ENCODE data around the gene CBLN3. TPM values are rescaled to one million over a fixed set of nuclear protein-coding genes. Genes with fewer than 3 reads are reported as not detected.
"Not testable (repeated sequence)": the region's sequence is repeated elsewhere in the genome, so short reads cannot be mapped to it uniquely, and the experiment has no call there.

The CBLN3 gene
- total RNA-seq, 1 experiment from 2014 or later = 1.1 TPM

DNA sequence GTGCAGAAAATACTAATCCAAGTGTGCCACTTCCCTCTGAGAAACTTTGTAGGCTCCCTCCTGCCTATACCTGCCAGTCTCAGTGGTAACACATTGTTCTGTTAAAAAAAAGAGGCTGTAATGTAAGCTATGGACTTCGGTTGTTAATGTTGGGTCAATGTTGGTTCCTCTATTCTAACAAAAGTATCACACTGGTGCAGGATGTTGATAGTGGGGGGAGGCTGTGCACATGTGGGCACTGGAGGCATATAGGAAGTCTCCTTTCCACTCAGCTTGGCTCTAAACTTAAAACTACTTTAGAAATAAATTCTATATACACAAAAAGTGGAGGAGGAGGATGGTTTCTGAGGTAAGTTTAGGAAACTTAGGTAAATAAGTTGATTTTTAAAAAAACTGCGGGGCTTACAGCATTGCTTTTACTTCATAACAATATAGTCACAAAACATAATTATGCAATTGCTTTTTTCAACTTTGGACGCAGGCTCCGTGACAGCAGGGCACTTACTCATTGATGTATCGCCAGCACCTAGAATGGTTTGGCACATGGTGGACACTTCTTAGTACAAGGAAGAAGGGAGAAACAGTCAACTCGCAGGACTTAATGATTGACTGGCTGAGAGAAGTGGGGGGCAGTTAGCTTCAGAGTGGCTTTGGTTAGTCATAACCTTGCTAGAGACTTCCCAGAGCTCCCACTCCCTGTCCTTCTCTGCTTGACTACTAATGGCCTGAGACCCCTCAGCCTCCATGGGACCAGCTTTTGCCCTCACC lies 38.6 kb downstream of the CBLN3 start:
- Histone ChIP-seq H3K27ac (ENCODE audit: low read length) (no peak overlapping the region), H3K9me3 (ENCODE audit: low read length) (no peaks in the 10 kb centered on the region), H3K36me3 (ENCODE audit: insufficient read depth, low read length) (no peaks in the 10 kb centered on the region), H3K27me3 (ENCODE audit: low read length) (no peaks in the 10 kb centered on the region), H3K4me2 (ENCODE audit: low read depth, low read length, poor library complexity, severe bottlenecking) (no peak overlapping the region), H3K4me1 (ENCODE audit: low read length) (peaks cover 8% of the 10 kb centered on the region), H3K9me2 (replicated peaks; ENCODE audit: insufficient read depth, low read length) (no peaks in the 10 kb centered on the region), H4K20me1 (ENCODE audit: insufficient read depth, low read depth, low read length) (no peaks in the 10 kb centered on the region; the same call in 1 of the 2 replicates), H3K4me3 (ENCODE audit: low read length) (no peak overlapping the region), H3K9ac (ENCODE audit: low read length) (no peak overlapping the region), H3K79me2 (ENCODE audit: low read length) (no peaks in the 10 kb centered on the region), H2AFZ (ENCODE audit: low read length) (no peak overlapping the region)
- no peak for DNase-seq

DNA sequence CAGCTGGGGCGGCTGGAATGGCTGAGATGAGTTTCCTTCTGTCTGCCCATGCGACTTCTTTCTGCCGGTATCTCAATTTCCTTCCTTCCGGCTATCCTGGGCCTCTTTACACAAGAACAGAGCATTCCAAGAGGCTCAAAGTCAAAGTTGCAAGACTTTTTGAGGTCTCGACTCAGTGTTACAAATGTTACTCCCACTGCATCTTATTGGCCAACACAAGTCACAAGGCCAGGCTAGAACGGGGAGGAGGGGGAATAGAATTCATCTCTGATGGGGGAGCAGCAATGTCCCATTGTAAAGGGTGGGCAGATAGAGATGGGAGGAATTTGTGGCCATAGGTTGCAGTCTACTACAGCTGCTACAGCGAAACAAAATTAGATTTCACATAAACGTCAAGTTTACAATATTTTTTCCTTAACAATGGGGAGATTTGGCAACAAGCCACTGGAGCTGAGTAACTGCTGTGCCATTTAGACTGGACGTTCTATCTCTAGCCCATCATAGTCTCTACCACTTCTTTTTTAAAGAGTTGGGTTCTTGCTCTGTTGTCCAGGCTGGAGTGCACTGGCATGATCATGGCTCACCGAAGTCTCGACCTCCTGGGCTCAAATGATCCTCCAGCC lies 40.1 kb downstream of the CBLN3 start:
- Histone ChIP-seq H3K9me2 (replicated peaks; ENCODE audit: insufficient read depth, low read length) (no peaks in the 10 kb centered on the region), H3K36me3 (ENCODE audit: insufficient read depth, low read length) (no peaks in the 10 kb centered on the region), H3K27me3 (ENCODE audit: low read length) (no peaks in the 10 kb centered on the region), H3K4me2 (ENCODE audit: low read depth, low read length, poor library complexity, severe bottlenecking) (no peak overlapping the region), H3K9ac (ENCODE audit: low read length) (no peak overlapping the region), H3K4me3 (ENCODE audit: low read length) (no peak overlapping the region), H2AFZ (ENCODE audit: low read length) (no peak overlapping the region), H3K4me1 (ENCODE audit: low read length) (peaks cover 8% of the 10 kb centered on the region), H3K27ac (ENCODE audit: low read length) (no peak overlapping the region), H3K79me2 (ENCODE audit: low read length) (no peaks in the 10 kb centered on the region), H4K20me1 (ENCODE audit: insufficient read depth, low read depth, low read length) (no peaks in the 10 kb centered on the region; the same call in 1 of the 2 replicates), H3K9me3 (ENCODE audit: low read length) (no peaks in the 10 kb centered on the region)
- no peak for DNase-seq

DNA sequence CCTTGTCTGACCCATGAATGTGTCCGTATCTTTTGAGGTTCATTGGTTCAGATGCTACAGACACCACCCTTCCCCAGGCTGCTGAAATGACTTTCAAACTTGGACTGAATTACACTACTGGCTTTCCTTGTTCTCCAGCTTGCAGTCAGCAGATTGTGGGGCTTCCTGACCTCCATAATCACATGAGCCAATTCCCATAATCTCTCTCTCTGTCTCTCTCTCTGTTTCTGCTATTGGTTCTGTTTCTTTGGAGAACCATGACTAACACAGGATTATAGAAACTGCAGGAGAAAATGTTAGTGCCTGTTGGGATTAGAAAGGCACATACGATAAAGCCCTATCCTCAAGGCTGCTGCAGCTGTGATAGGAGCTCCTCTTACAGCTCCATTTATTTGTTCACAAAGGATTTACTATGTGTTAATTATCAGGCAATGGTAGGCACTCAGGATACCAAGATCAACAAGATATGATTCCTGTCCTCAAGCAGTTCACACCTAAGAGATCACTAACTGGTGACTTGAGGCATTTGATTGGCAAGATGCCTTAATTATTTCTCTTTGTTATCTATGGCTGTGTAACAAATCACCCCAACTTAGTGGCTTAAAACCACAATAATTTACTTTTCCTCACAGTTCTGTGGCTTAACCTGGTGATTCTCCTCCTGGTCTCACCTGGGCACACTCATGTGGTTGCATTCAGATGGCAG lies 40.8 kb downstream of the CBLN3 start:
- Histone ChIP-seq H2AFZ (ENCODE audit: low read length) (no peak overlapping the region), H3K27ac (ENCODE audit: low read length) (no peak overlapping the region), H3K4me3 (ENCODE audit: low read length) (no peak overlapping the region), H3K9ac (ENCODE audit: low read length) (no peak overlapping the region), H3K27me3 (ENCODE audit: low read length) (no peaks in the 10 kb centered on the region), H3K36me3 (ENCODE audit: insufficient read depth, low read length) (no peaks in the 10 kb centered on the region), H4K20me1 (ENCODE audit: insufficient read depth, low read depth, low read length) (no peaks in the 10 kb centered on the region; the same call in 1 of the 2 replicates), H3K4me1 (ENCODE audit: low read length) (peaks cover 5% of the 10 kb centered on the region), H3K9me3 (ENCODE audit: low read length) (no peaks in the 10 kb centered on the region), H3K79me2 (ENCODE audit: low read length) (no peaks in the 10 kb centered on the region), H3K9me2 (replicated peaks; ENCODE audit: insufficient read depth, low read length) (no peaks in the 10 kb centered on the region), H3K4me2 (ENCODE audit: low read depth, low read length, poor library complexity, severe bottlenecking) (no peak overlapping the region)
- DNase-seq = no peak

DNA sequence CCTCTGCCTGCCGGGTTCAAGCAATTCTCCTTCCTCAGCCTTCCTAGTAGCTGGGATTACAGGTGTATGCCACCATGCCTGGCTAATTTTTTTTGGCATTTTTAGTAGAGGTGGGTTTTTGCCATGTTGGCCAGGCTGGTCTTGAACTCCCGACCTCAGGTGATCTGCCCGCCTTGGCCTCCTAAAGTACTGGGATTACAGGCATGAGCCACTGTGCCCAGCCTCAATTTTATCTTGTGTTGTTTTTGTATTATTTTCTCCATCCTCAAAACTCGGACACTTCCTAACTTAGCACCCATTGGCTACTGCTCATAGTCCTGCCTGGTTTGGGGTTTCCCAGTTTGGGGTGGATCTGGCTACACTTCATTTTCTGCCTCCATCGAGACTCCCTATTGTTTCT lies 41.9 kb downstream of the CBLN3 start:
- not testable (repeated sequence) for DNase-seq; H2AFZ ChIP-seq (ENCODE audit: low read length); H3K79me2 ChIP-seq (ENCODE audit: low read length); H3K36me3 ChIP-seq (ENCODE audit: insufficient read depth, low read length); H3K9ac ChIP-seq (ENCODE audit: low read length); H3K9me2 ChIP-seq (replicated peaks; ENCODE audit: insufficient read depth, low read length); H3K4me3 ChIP-seq (ENCODE audit: low read length); H3K4me2 ChIP-seq (ENCODE audit: low read depth, low read length, poor library complexity, severe bottlenecking); H3K27ac ChIP-seq (ENCODE audit: low read length); H3K27me3 ChIP-seq (ENCODE audit: low read length); H3K4me1 ChIP-seq (ENCODE audit: low read length); H4K20me1 ChIP-seq (ENCODE audit: insufficient read depth, low read depth, low read length); H3K9me3 ChIP-seq (ENCODE audit: low read length)

DNA sequence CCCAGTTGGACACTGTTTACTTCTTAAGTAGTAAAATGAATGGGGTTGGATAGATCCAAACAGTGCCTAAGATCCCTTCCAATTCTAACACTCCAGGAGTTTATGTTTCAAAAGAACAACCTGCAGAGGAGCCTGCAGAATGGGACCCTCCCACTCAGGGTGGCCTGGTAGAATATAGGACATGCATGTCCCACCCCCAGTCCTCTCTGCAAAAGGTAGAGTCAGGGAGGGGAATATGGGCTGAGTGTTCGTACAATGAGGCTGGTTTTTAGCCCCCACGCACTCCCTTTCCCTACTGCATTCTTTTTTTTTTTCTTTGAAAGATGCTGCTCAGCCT lies 42.5 kb downstream of the CBLN3 start:
- Histone ChIP-seq H2AFZ (ENCODE audit: low read length) (no peak overlapping the region), H3K4me3 (ENCODE audit: low read length) (no peak overlapping the region), H3K27me3 (ENCODE audit: low read length) (no peaks in the 10 kb centered on the region), H3K4me2 (ENCODE audit: low read depth, low read length, poor library complexity, severe bottlenecking) (no peak overlapping the region), H3K9ac (ENCODE audit: low read length) (no peak overlapping the region), H3K79me2 (ENCODE audit: low read length) (no peaks in the 10 kb centered on the region), H3K9me2 (replicated peaks; ENCODE audit: insufficient read depth, low read length) (no peaks in the 10 kb centered on the region), H3K9me3 (ENCODE audit: low read length) (no peaks in the 10 kb centered on the region), H3K4me1 (ENCODE audit: low read length) (0 out of 2 replicates have a peak, but pooled peaks cover 3% of the 10 kb centered on the region), H3K36me3 (ENCODE audit: insufficient read depth, low read length) (no peaks in the 10 kb centered on the region), H4K20me1 (ENCODE audit: insufficient read depth, low read depth, low read length) (no peaks in the 10 kb centered on the region), H3K27ac (ENCODE audit: low read length) (no peak overlapping the region)
- no peak for DNase-seq

DNA sequence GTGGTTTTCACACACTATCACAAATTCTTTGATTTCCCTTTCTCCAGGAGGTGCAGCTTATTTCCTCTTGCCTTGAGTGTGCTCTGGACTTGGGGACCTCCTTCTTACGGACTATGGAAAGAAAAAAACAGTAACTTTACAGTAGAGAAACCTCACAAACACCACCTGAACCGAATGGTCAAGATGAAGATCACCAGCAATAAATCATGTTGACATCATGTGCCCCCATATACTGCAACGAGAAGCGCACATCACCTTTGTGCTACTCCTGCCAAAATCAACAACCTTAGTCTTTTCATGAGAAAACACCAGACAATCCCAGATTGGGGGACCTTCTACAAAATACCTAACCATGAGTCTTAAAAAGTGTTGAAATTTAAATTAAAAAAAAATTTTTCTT lies 43.9 kb downstream of the CBLN3 start:
- Histone ChIP-seq H3K79me2 (ENCODE audit: low read length) (no peaks in the 10 kb centered on the region), H3K4me1 (ENCODE audit: low read length) (no peaks in the 10 kb centered on the region), H3K9ac (ENCODE audit: low read length) (no peak overlapping the region), H2AFZ (ENCODE audit: low read length) (no peak overlapping the region), H4K20me1 (ENCODE audit: insufficient read depth, low read depth, low read length) (no peaks in the 10 kb centered on the region), H3K9me3 (ENCODE audit: low read length) (no peaks in the 10 kb centered on the region), H3K4me2 (ENCODE audit: low read depth, low read length, poor library complexity, severe bottlenecking) (no peak overlapping the region), H3K27me3 (ENCODE audit: low read length) (no peaks in the 10 kb centered on the region), H3K27ac (ENCODE audit: low read length) (no peak overlapping the region), H3K9me2 (replicated peaks; ENCODE audit: insufficient read depth, low read length) (no peaks in the 10 kb centered on the region), H3K4me3 (ENCODE audit: low read length) (no peak overlapping the region), H3K36me3 (ENCODE audit: insufficient read depth, low read length) (no peaks in the 10 kb centered on the region)
- DNase-seq = no peak

DNA sequence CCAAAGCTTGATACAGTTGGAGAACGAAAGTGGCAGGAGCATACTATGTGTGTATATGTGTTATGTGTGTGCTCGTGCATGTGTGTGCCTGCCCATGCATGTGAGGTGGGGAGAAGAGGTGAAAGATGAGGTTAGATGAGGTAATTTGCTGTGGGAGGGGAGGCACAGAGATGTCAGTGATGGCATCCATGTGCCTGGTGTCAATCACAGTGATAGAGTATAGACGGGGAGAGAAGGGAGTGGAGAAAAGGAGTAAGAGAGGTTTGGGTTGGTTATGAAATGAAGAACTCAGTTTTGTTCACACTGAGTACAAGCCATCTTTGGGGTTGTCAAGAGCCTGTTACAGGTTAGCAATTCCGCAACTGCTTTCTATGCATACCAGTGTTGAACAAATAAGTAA lies 45.3 kb downstream of the CBLN3 start:
- no peak overlapping the region for H3K4me2 ChIP-seq (ENCODE audit: low read depth, low read length, poor library complexity, severe bottlenecking)
- H3K79me2 ChIP-seq (ENCODE audit: low read length) = no peaks in the 10 kb centered on the region
- no peak overlapping the region for H3K9ac ChIP-seq (ENCODE audit: low read length)
- H2AFZ ChIP-seq (ENCODE audit: low read length) = no peak overlapping the region
- H3K27ac ChIP-seq (ENCODE audit: low read length) = no peak overlapping the region
- H3K9me2 ChIP-seq (replicated peaks; ENCODE audit: insufficient read depth, low read length) = no peaks in the 10 kb centered on the region
- no peaks in the 10 kb centered on the region for H3K27me3 ChIP-seq (ENCODE audit: low read length)
- no peaks in the 10 kb centered on the region for H3K9me3 ChIP-seq (ENCODE audit: low read length)
- no peaks in the 10 kb centered on the region for H3K4me1 ChIP-seq (ENCODE audit: low read length)
- no peak for DNase-seq
- H4K20me1 ChIP-seq (ENCODE audit: insufficient read depth, low read depth, low read length) = no peaks in the 10 kb centered on the region
- no peaks in the 10 kb centered on the region for H3K36me3 ChIP-seq (ENCODE audit: insufficient read depth, low read length)
- H3K4me3 ChIP-seq (ENCODE audit: low read length) = no peak overlapping the region

DNA sequence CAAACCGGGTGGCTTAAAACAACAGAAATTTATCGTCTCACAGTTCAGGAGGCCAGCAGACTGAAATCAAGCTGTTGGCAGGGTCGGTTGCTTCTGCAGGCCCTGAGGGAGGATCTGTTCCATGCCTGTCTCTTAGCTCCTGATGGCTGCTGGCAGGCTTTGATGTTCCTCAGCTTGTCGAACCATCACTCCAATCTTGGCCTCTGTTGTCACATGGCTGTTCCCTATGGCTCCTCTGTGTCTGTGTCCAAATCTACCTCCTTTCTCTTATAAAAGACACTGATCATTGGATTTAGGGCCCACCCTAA lies 47.5 kb downstream of the CBLN3 start:
- no peaks in the 10 kb centered on the region for H3K9me3 ChIP-seq (ENCODE audit: low read length)
- H3K4me3 ChIP-seq (ENCODE audit: low read length) = no peak overlapping the region

More for the DNA sequence above, 47.5 kb downstream of the CBLN3 start:
- H3K9ac ChIP-seq (ENCODE audit: low read length) = no peak overlapping the region
- no peaks in the 10 kb centered on the region for H3K36me3 ChIP-seq (ENCODE audit: insufficient read depth, low read length)
- no peaks in the 10 kb centered on the region for H3K79me2 ChIP-seq (ENCODE audit: low read length)
- DNase-seq = no peak
- no peak overlapping the region for H3K27ac ChIP-seq (ENCODE audit: low read length)
- no peaks in the 10 kb centered on the region for H4K20me1 ChIP-seq (ENCODE audit: insufficient read depth, low read depth, low read length)
- no peaks in the 10 kb centered on the region for H3K27me3 ChIP-seq (ENCODE audit: low read length)
- no peak overlapping the region for H3K4me2 ChIP-seq (ENCODE audit: low read depth, low read length, poor library complexity, severe bottlenecking)
- H3K4me1 ChIP-seq (ENCODE audit: low read length) = no peaks in the 10 kb centered on the region
- no peak overlapping the region for H2AFZ ChIP-seq (ENCODE audit: low read length)
- H3K9me2 ChIP-seq (replicated peaks; ENCODE audit: insufficient read depth, low read length) = no peaks in the 10 kb centered on the region
